Liver (tissue), 9 donors: Measurements from ENCODE around the gene CACNA1D. TPM values are rescaled to one million over a fixed set of nuclear protein-coding genes. Genes with fewer than 3 reads are reported as not detected.

Experiments
- DNase-seq: peaks from one replicate; pipeline ENCODE4 v3.0.0-alpha.2; 2017; ENCODE audit warnings: low spot score
- H3K27ac ChIP-seq, 2 donors: one replicate each; pipeline ENCODE4 v1.7.0; 2013; ENCODE audit warnings: inconsistent platforms in 2 of 2, low read length in 2 of 2, control low read depth in 1 of 2, low read depth in 1 of 2, mild to moderate bottlenecking in 1 of 2
- H3K27me3 ChIP-seq, 4 donors: one replicate each; pipeline versions ENCODE4 v1.6.1 to v1.7.0; 2013; ENCODE audit warnings: low read length in 3 of 4, inconsistent platforms in 1 of 4, mild to moderate bottlenecking in 1 of 4, moderate library complexity in 1 of 4; ENCODE audit not compliant: control insufficient read depth in 4 of 4, insufficient read depth in 4 of 4
- H3K36me3 ChIP-seq, 4 donors: one replicate each; pipeline versions ENCODE4 v1.6.1 to v1.7.0; 2013; ENCODE audit warnings: low read length in 3 of 4, mild to moderate bottlenecking in 3 of 4, low read depth in 1 of 4, moderate library complexity in 1 of 4; ENCODE audit not compliant: control insufficient read depth in 4 of 4, insufficient read depth in 3 of 4
- H3K4me1 ChIP-seq, 4 donors: one replicate each; pipeline versions ENCODE4 v1.6.1 to v1.7.0; 2013; ENCODE audit warnings: low read length in 3 of 4, mild to moderate bottlenecking in 3 of 4, moderate library complexity in 1 of 4; ENCODE audit not compliant: control insufficient read depth in 4 of 4, insufficient read depth in 4 of 4
- H3K4me3 ChIP-seq, 3 donors: one replicate each; pipeline versions ENCODE4 v1.6.1 to v1.7.0; 2013; ENCODE audit warnings: low read length in 3 of 3, control low read depth in 1 of 3, low read depth in 1 of 3, mild to moderate bottlenecking in 1 of 3
- H3K9ac ChIP-seq, 2 donors: one replicate each; pipeline ENCODE4 v1.7.0; 2013; ENCODE audit warnings: low read length in 2 of 2, mild to moderate bottlenecking in 2 of 2, moderate library complexity in 2 of 2, control low read depth in 1 of 2, low read depth in 1 of 2
- H3K9me3 ChIP-seq, 4 donors: one replicate each; pipeline versions ENCODE4 v1.6.1 to v1.7.0; 2013; ENCODE audit warnings: low read length in 3 of 4; ENCODE audit not compliant: control insufficient read depth in 4 of 4
- ATF3 ChIP-seq: IDR thresholded peaks from 2 replicates; pipeline ENCODE4 v1.6.1; 2016; ENCODE audit warnings: antibody characterized with exemption
- CTCF ChIP-seq: fragments of 150-350 bp; IDR thresholded peaks from 2 replicates; pipeline ENCODE4 v1.5.1; 2017; ENCODE audit warnings: improper control_type of control experiment, low read depth, low read length; ENCODE audit not compliant: missing input control
- EGR1 ChIP-seq, 2 donors: IDR thresholded peaks; 2 replicates each; pipeline ENCODE4 v1.6.1; 2016 to 2018; ENCODE audit warnings: antibody characterized with exemption in 2 of 2, low read depth in 2 of 2
- FOXA1 ChIP-seq: IDR thresholded peaks from 2 replicates; pipeline ENCODE4 v1.6.1; 2016; ENCODE audit warnings: antibody characterized with exemption
- FOXA2 ChIP-seq: IDR thresholded peaks from 2 replicates; pipeline ENCODE4 v1.6.1; 2016; ENCODE audit warnings: antibody characterized with exemption
- GABPA ChIP-seq, 2 donors: IDR thresholded peaks in 1 of 2; conservative IDR thresholded peaks in 1 of 2; 2 replicates each; pipeline ENCODE4 v1.6.1; 2016; ENCODE audit warnings: antibody characterized with exemption in 2 of 2, mild to moderate bottlenecking in 1 of 2, moderate library complexity in 1 of 2
- HNF4A ChIP-seq, 2 donors: conservative IDR thresholded peaks; 2 replicates each; pipeline ENCODE4 v1.6.1; 2016; ENCODE audit warnings: antibody characterized with exemption in 2 of 2, mild to moderate bottlenecking in 2 of 2
- HNF4G ChIP-seq: IDR thresholded peaks from 2 replicates; pipeline ENCODE4 v1.6.1; 2016; ENCODE audit warnings: antibody characterized with exemption
- MAX ChIP-seq: IDR thresholded peaks from 2 replicates; pipeline ENCODE4 v1.6.1; 2016; ENCODE audit warnings: antibody characterized with exemption
- NR2F2 ChIP-seq: IDR thresholded peaks from 2 replicates; pipeline ENCODE4 v1.6.1; 2016; ENCODE audit warnings: antibody characterized with exemption
- RAD21 ChIP-seq, 2 donors: IDR thresholded peaks; 2 replicates each; pipeline ENCODE4 v1.6.1; 2016; ENCODE audit warnings: antibody characterized with exemption in 2 of 2, mild to moderate bottlenecking in 2 of 2
- REST ChIP-seq: IDR thresholded peaks from 2 replicates; pipeline ENCODE4 v1.6.1; 2016; ENCODE audit warnings: antibody characterized with exemption, mild to moderate bottlenecking
- RXRA ChIP-seq, 2 donors: IDR thresholded peaks; 2 replicates each; pipeline ENCODE4 v1.6.1; 2017 to 2018; ENCODE audit warnings: antibody characterized with exemption in 2 of 2, mild to moderate bottlenecking in 1 of 2
- SP1 ChIP-seq: IDR thresholded peaks from 2 replicates; pipeline ENCODE4 v1.6.1; 2018; ENCODE audit warnings: antibody characterized with exemption, mild to moderate bottlenecking
- TAF1 ChIP-seq: conservative IDR thresholded peaks from 2 replicates; pipeline ENCODE4 v1.6.1; 2016; ENCODE audit warnings: antibody characterized with exemption, mild to moderate bottlenecking
- YY1 ChIP-seq: IDR thresholded peaks from 2 replicates; pipeline ENCODE4 v1.6.1; 2016; ENCODE audit warnings: antibody characterized with exemption, mild to moderate bottlenecking
- WGBS: extraction: QIAGEN DNeasy Blood & Tissue Kit; methylation state at CpG from one replicate; pipeline ENCODE4 v1.1.7; 2013; 5-methylcytosine and 5-hydroxymethylcytosine counted together
- polyA plus RNA-seq, 2 donors: library from polyadenylated mRNA; stranded (reverse) in 1 of 2; unstranded in 1 of 2; fragments of 200-250 nt in 1 of 2; fragments of >200 nt in 1 of 2; fragmentation: Nextera tagmentation in 1 of 2; extraction: Ambion mirVana in 1 of 2; gene quantifications; one replicate each; pipeline versions ENCODE4 v1.2.1 to v1.2.3, GENCODE V29; 2013 to 2015
- total RNA-seq, 2 donors: library from RNA; depleted of rRNA; stranded (reverse); fragments of >200 nt; gene quantifications; one replicate each; pipeline ENCODE4 v1.2.3, GENCODE V29; 2014
- donor health status: healthy.
- donor health status: healthy.
- donor health status: healthy.
- donor health status: healthy.
- donor health status: healthy.

Gene CACNA1D
- total and polyA plus RNA-seq, 4 donors = 1.8 to 18.9 (median 3.4) TPM

- Histone ChIP-seq H3K9ac (no peak overlapping the region), H3K4me3 (no peak overlapping the region), H3K27me3 (no peaks in the 10 kb centered on the region), H3K27ac (no peak overlapping the region), H3K36me3 (no peaks in the 10 kb centered on the region), H3K4me1 (no peaks in the 10 kb centered on the region), H3K9me3 (no peaks in the 10 kb centered on the region)
- 80% methylated on average over 4 of the region's 4 CpGs for WGBS
- TF ChIP-seq FOXA1 (no peak), GABPA (IDR thresholded peaks at IDR 0.05 in 1 of 2, conservative IDR thresholded peaks at IDR 0.05 in 1 of 2) (no peak), CTCF (no peak)
- no peak for DNase-seq
Measured at GRCh38 chr3:53597136-53597915, 102.9 kb downstream of the CACNA1D start.

- DNase-seq = no peak
- Histone ChIP-seq H3K4me1 (no peaks in the 10 kb centered on the region), H3K36me3 (no peaks in the 10 kb centered on the region), H3K9ac (no peak overlapping the region), H3K27me3 (no peaks in the 10 kb centered on the region), H3K9me3 (no peaks in the 10 kb centered on the region), H3K4me3 (no peak overlapping the region), H3K27ac (no peak overlapping the region)
- no peak for TF ChIP-seq FOXA2
- no peak for TF ChIP-seq FOXA1
- TF ChIP-seq TAF1 = no peak
- no peak for TF ChIP-seq REST
- TF ChIP-seq RXRA (IDR thresholded peaks at IDR 0.05) = no peak
- no peak for TF ChIP-seq GABPA (IDR thresholded peaks at IDR 0.05 in 1 of 2, conservative IDR thresholded peaks at IDR 0.05 in 1 of 2)
- no peak for TF ChIP-seq NR2F2
- no peak for TF ChIP-seq MAX
- no peak for TF ChIP-seq YY1
- no peak for TF ChIP-seq EGR1 (IDR thresholded peaks at IDR 0.05; ENCODE audit: low read depth in 2 of 2)
- 70% methylated on average over 2 of the region's 2 CpGs for WGBS
Measured at GRCh38 chr3:53599771-53600170, 105.4 kb downstream of the CACNA1D start.

GRCh38 chr3:53602866-53603265 is 108.5 kb downstream of the CACNA1D start:
- Histone ChIP-seq H3K4me1 (no peaks in the 10 kb centered on the region), H3K27me3 (no peaks in the 10 kb centered on the region), H3K9me3 (no peaks in the 10 kb centered on the region), H3K9ac (no peak overlapping the region), H3K4me3 (no peak overlapping the region), H3K36me3 (no peaks in the 10 kb centered on the region), H3K27ac (no peak overlapping the region)
- WGBS = 90% methylated on average over 6 of the region's 6 CpGs
- no peak for TF ChIP-seq ATF3
- TF ChIP-seq GABPA (IDR thresholded peaks at IDR 0.05 in 1 of 2, conservative IDR thresholded peaks at IDR 0.05 in 1 of 2) = no peak
- TF ChIP-seq RAD21 (IDR thresholded peaks at IDR 0.05) = no peak
- no peak for TF ChIP-seq RXRA (IDR thresholded peaks at IDR 0.05)
- no peak for TF ChIP-seq YY1
- no peak for TF ChIP-seq HNF4A (conservative IDR thresholded peaks at IDR 0.05)
- TF ChIP-seq HNF4G = no peak
- TF ChIP-seq TAF1 = no peak
- no peak for TF ChIP-seq SP1
- no peak for TF ChIP-seq MAX
- TF ChIP-seq CTCF = no peak
- no peak for TF ChIP-seq NR2F2
- no peak for DNase-seq
